BLaER1 treated with 17β-estradiol and CSF1 and Interleukin-3, amounts not matched to agents 10 nM and 100 nM (cell line): ENCODE measurements around the gene NOA1.

Experiments used
- H3K27ac ChIP-seq, 11 experiments: shearing (Covaris generic); formaldehyde crosslinking; 2 replicates each; pipeline ENCODE4 v1.8.1; 2022
- H3K27me3 ChIP-seq, 11 experiments: shearing (Covaris generic); formaldehyde crosslinking; 2 replicates each; pipeline ENCODE4 v1.8.1; 2022
- H3K36me3 ChIP-seq, 11 experiments: shearing (Covaris generic); formaldehyde crosslinking; 2 replicates each; pipeline ENCODE4 v1.8.1; 2022
- H3K4me1 ChIP-seq, 10 experiments: shearing (Covaris generic); formaldehyde crosslinking; 2 replicates each; pipeline ENCODE4 v1.8.1; 2022
- H3K4me2 ChIP-seq, 11 experiments: shearing (Covaris generic); formaldehyde crosslinking; 2 replicates each; pipeline ENCODE4 v1.8.1; 2022
- H3K4me3 ChIP-seq, 10 experiments: shearing (Covaris generic); formaldehyde crosslinking; 2 replicates each; pipeline ENCODE4 v1.8.1; 2022
- H3K9ac ChIP-seq, 11 experiments: shearing (Covaris generic); formaldehyde crosslinking; 2 replicates each; pipeline ENCODE4 v1.8.1; 2022
- H3K9me3 ChIP-seq, 11 experiments: shearing (Covaris generic); formaldehyde crosslinking; replicated peaks in 1 of 11; 2 replicates each; pipeline ENCODE4 v1.8.1; 2022
- H4K20me1 ChIP-seq, 11 experiments: shearing (Covaris generic); formaldehyde crosslinking; 2 replicates each; pipeline ENCODE4 v1.8.1; 2022
- Cebpa-rat ChIP-seq, 11 experiments: shearing (Covaris generic); IDR thresholded peaks; 2 replicates each; pipeline ENCODE4 v1.8.1; 2022

Gene NOA1

GRCh38 chr4:56972809-56973208, 4.6 kb downstream of the NOA1 start:
- no peak for TF ChIP-seq Cebpa-rat (IDR thresholded peaks at IDR 0.05)
- H3K36me3 ChIP-seq, result peaks cover 68 to 74% (median 72%) of the 10 kb centered on the region in 11 experiments

GRCh38 chr4:56972389-56972788, 5.0 kb downstream of the NOA1 start:
- TF ChIP-seq Cebpa-rat (IDR thresholded peaks at IDR 0.05), result no peak
- H4K20me1 ChIP-seq, result peaks cover 14 to 83% (median 53%) of the 10 kb centered on the region in 11 experiments; a peak in 21 of 22 replicates
- no peak overlapping the region for H3K27ac ChIP-seq
- no peak overlapping the region for H3K4me3 ChIP-seq
- H3K36me3 ChIP-seq, result peaks cover 73 to 79% (median 76%) of the 10 kb centered on the region in 11 experiments
- no peak overlapping the region for H3K4me2 ChIP-seq
- H3K9me3 ChIP-seq, result peaks cover 9 to 21% (median 19%) of the 10 kb centered on the region in 11 experiments
- no peak overlapping the region for H3K9ac ChIP-seq
- H3K27me3 ChIP-seq, result no peaks in the 10 kb centered on the region
- peaks cover 18 to 30% (median 21%) of the 10 kb centered on the region in 10 experiments for H3K4me1 ChIP-seq

More at GRCh38 chr4:56972809-56973208, 4.6 kb downstream of the NOA1 start:
- Histone ChIP-seq H3K4me1 (peaks cover 18 to 30% (median 21%) of the 10 kb centered on the region in 10 experiments), H3K4me2 (no peak overlapping the region), H3K9me3 (peaks cover 9 to 21% (median 19%) of the 10 kb centered on the region in 11 experiments), H3K9ac (no peak overlapping the region), H3K27me3 (no peaks in the 10 kb centered on the region), H4K20me1 (peaks cover 14 to 81% (median 53%) of the 10 kb centered on the region in 11 experiments; a peak in 21 of 22 replicates), H3K4me3 (0 out of 20 replicates have a peak overlapping the region, but pooled peaks of 1 of the 10 experiments have one; percentile 5), H3K27ac (no peak overlapping the region)

GRCh38 chr4:56971383-56971782, 6.0 kb downstream of the NOA1 start:
- H3K36me3 ChIP-seq, result peaks cover 83 to 89% (median 86%) of the 10 kb centered on the region in 11 experiments

GRCh38 chr4:56961107-56961500, 16.3 kb downstream of the NOA1 start:
- Histone ChIP-seq H3K36me3 (peaks cover 48 to 60% (median 58%) of the 10 kb centered on the region in 11 experiments), H3K9ac (no peak overlapping the region), H3K4me1 (peaks cover 0 to 17% (median 6%) of the 10 kb centered on the region in 10 experiments; a peak in 9 of 20 replicates), H3K4me3 (no peak overlapping the region), H3K9me3 (no peaks in the 10 kb centered on the region), H3K4me2 (no peak overlapping the region), H4K20me1 (peaks cover 0 to 4% (median 0%) of the 10 kb centered on the region in 11 experiments; a peak in 2 of 22 replicates), H3K27ac (0 out of 22 replicates have a peak overlapping the region, but pooled peaks of 1 of the 11 experiments have one; percentile 39), H3K27me3 (no peaks in the 10 kb centered on the region)
- no peak for TF ChIP-seq Cebpa-rat (IDR thresholded peaks at IDR 0.05)

More at GRCh38 chr4:56971383-56971782, 6.0 kb downstream of the NOA1 start:
- H3K9ac ChIP-seq, result no peak overlapping the region
- peaks cover 9 to 21% (median 19%) of the 10 kb centered on the region in 11 experiments for H3K9me3 ChIP-seq
- H3K27ac ChIP-seq, result no peak overlapping the region
- TF ChIP-seq Cebpa-rat (IDR thresholded peaks at IDR 0.05), result no peak
- H4K20me1 ChIP-seq, result peaks cover 9 to 74% (median 45%) of the 10 kb centered on the region in 11 experiments; a peak in 21 of 22 replicates
- no peaks in the 10 kb centered on the region for H3K27me3 ChIP-seq
- peaks cover 18 to 30% (median 21%) of the 10 kb centered on the region in 10 experiments for H3K4me1 ChIP-seq
- no peak overlapping the region for H3K4me2 ChIP-seq
- H3K4me3 ChIP-seq, result no peak overlapping the region

GRCh38 chr4:56959100-56959499, 18.3 kb downstream of the NOA1 start:
- peaks cover 28 to 40% (median 38%) of the 10 kb centered on the region in 11 experiments for H3K36me3 ChIP-seq
- H3K27ac ChIP-seq, result peak overlapping the region in 8 of 11 experiments; percentile 3 to 71 (median 50); a peak in 10 of 22 replicates
- H3K27me3 ChIP-seq, result no peaks in the 10 kb centered on the region
- no peaks in the 10 kb centered on the region for H3K9me3 ChIP-seq
- H3K9ac ChIP-seq, result no peak overlapping the region
- peak overlapping the region in 2 of 11 experiments; percentile 11 to 14; a peak in 3 of 22 replicates for H3K4me2 ChIP-seq
- no peak overlapping the region for H3K4me3 ChIP-seq
- no peaks in the 10 kb centered on the region; a peak in 2 of 22 replicates for H4K20me1 ChIP-seq
- H3K4me1 ChIP-seq, result peaks cover 0 to 17% (median 6%) of the 10 kb centered on the region in 10 experiments; a peak in 9 of 20 replicates
- TF ChIP-seq Cebpa-rat (IDR thresholded peaks at IDR 0.05), result no peak

GRCh38 chr4:56958111-56958517, 19.3 kb downstream of the NOA1 start:
- peak overlapping the region in 9 of 11 experiments; percentile 23 to 71 (median 39); a peak in 12 of 22 replicates for H3K27ac ChIP-seq
- H3K9ac ChIP-seq, result peak overlapping the region in 3 of 11 experiments; percentile 7 to 27 (median 15); a peak in 2 of 22 replicates
- TF ChIP-seq Cebpa-rat (IDR thresholded peaks at IDR 0.05), result peak in 9 of 11 experiments; percentile 23 to 92 (median 70); a peak in 14 of 22 replicates

GRCh38 chr4:56953680-56954520, 23.5 kb downstream of the NOA1 start:
- no peak overlapping the region for H3K4me2 ChIP-seq
- H3K36me3 ChIP-seq, result no peaks in the 10 kb centered on the region

More at GRCh38 chr4:56958111-56958517, 19.3 kb downstream of the NOA1 start:
- no peaks in the 10 kb centered on the region; a peak in 1 of 22 replicates for H4K20me1 ChIP-seq
- peaks cover 20 to 30% (median 28%) of the 10 kb centered on the region in 11 experiments for H3K36me3 ChIP-seq
- peak overlapping the region in 5 of 11 experiments; percentile 5 to 28 (median 11); a peak in 3 of 22 replicates for H3K4me2 ChIP-seq
- no peak overlapping the region for H3K4me3 ChIP-seq
- peaks cover 0 to 17% (median 6%) of the 10 kb centered on the region in 10 experiments; a peak in 9 of 20 replicates for H3K4me1 ChIP-seq
- no peaks in the 10 kb centered on the region for H3K9me3 ChIP-seq
- H3K27me3 ChIP-seq, result no peaks in the 10 kb centered on the region

GRCh38 chr4:56941403-56941802, 36.0 kb downstream of the NOA1 start:
- no peak overlapping the region for H3K27ac ChIP-seq
- no peaks in the 10 kb centered on the region for H3K27me3 ChIP-seq
- no peak overlapping the region for H3K4me3 ChIP-seq
- no peak for TF ChIP-seq Cebpa-rat (IDR thresholded peaks at IDR 0.05)
- H3K4me2 ChIP-seq, result no peak overlapping the region
- H4K20me1 ChIP-seq, result peaks cover 0 to 20% (median 7%) of the 10 kb centered on the region in 11 experiments; a peak in 8 of 22 replicates
- H3K4me1 ChIP-seq, result peaks cover 0 to 9% (median 0%) of the 10 kb centered on the region in 10 experiments; a peak in 1 of 20 replicates
- H3K9ac ChIP-seq, result no peak overlapping the region
- no peaks in the 10 kb centered on the region for H3K9me3 ChIP-seq
- H3K36me3 ChIP-seq, result peaks cover 35 to 48% (median 37%) of the 10 kb centered on the region in 11 experiments

More at GRCh38 chr4:56953680-56954520, 23.5 kb downstream of the NOA1 start:
- no peak overlapping the region for H3K4me3 ChIP-seq
- H4K20me1 ChIP-seq, result no peaks in the 10 kb centered on the region
- H3K9me3 ChIP-seq, result no peaks in the 10 kb centered on the region
- no peaks in the 10 kb centered on the region for H3K27me3 ChIP-seq
- TF ChIP-seq Cebpa-rat (IDR thresholded peaks at IDR 0.05), result no peak
- peaks cover 0 to 13% (median 5%) of the 10 kb centered on the region in 10 experiments; a peak in 9 of 20 replicates for H3K4me1 ChIP-seq
- H3K9ac ChIP-seq, result no peak overlapping the region
- H3K27ac ChIP-seq, result no peak overlapping the region
